ENCODE data around the gene CXorf38.
"Not testable (repeated sequence)": the region's sequence is repeated elsewhere in the genome, so short reads cannot be mapped to it uniquely, and the experiment has no call there.

The CXorf38 gene

DNA sequence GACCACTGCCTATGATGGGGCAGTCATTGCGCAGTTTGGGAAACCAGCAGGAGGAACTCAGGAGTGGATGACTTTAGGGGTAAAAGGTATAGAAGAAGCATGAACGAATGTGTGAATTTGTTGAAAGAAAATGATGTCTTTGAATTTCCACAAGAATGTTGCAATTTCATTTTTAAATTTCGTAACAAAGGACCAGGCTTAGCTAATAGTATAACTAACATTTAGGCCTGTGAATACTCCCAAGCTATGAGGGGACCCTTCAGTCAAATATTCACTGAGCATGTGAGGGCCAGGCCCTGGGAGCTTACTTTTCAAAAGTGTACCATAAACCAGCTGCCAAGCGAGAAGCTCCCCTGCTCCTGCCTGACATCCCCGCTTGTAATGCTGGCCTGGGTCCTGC lies 18.9 kb downstream of the CXorf38 start:
- DNase-seq (ENCODE audit: extremely low read depth in 1 of 2, low read depth in 1 of 2) = no peak

- DNase-seq (ENCODE audit: extremely low read depth in 1 of 2, low read depth in 1 of 2) = no peak
These were observed 22.1 kb downstream of the CXorf38 start for GRCh38 chrX:40625294-40625693.

GRCh38 chrX:40623665-40624064 lies 23.7 kb downstream of the CXorf38 start:
- DNase-seq (ENCODE audit: extremely low read depth in 1 of 2, low read depth in 1 of 2) = no peak

DNA sequence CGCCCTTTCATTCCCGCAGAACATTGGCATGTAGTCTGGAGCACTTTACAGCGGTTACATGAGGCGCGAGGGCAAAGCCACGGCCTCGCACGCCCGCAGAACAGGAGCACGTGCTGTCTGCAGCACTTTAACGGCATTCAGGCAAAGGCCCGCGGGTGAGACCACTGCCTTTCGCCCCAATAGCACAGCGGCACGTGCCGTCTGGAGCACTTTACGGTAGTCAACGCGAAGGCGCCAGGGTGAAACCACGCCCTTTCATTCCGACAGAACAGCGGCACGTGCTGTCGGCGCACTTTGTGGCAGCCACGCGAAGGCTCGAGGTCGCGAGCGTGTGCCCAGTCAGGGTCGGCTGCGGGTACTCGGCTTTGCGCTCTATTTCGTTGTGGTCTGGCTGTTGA lies 24.2 kb downstream of the CXorf38 start, which contains the start of gene MPC1L:
Gene MPC1L, plus strand, starts transcription at position 290 of the 398 bp plus-strand sequence. CDS start 138 bp downstream, outside the sequence.
- DNase-seq (ENCODE audit: extremely low read depth in 1 of 2, low read depth in 1 of 2) = no peak

DNA sequence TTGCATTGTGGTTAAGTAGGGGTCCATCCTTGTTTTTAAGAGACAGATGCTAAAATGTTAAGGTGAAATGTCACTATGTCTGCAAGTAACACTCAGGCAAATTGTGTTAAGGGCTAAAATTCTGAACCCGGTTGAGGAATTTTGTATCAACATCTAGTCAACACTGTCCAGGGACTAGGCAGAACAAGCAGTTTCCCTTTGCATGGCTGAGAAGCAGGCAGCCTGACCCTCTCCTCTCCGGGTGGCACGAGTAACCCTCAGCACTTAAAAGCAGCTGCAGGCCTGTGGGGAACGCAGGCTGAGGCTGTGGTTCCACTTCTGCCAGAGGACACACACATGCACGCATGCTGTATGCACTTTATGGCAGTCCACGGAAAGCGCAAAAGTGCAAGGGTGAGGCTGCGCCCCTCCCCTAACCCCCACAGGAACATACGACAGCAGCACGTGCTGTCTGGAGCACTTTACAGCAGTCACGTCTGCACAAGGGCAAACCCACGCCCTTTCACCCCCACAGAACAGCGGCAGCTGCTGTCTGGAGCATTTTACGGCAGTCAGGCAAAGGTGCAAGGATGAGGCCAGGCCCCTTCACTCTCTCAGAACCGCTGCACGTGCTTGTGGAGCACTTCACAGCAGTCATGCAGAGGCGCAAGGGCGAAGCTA lies 24.8 kb downstream of the CXorf38 start:
- no peak for DNase-seq (ENCODE audit: extremely low read depth in 1 of 2, low read depth in 1 of 2)

DNA sequence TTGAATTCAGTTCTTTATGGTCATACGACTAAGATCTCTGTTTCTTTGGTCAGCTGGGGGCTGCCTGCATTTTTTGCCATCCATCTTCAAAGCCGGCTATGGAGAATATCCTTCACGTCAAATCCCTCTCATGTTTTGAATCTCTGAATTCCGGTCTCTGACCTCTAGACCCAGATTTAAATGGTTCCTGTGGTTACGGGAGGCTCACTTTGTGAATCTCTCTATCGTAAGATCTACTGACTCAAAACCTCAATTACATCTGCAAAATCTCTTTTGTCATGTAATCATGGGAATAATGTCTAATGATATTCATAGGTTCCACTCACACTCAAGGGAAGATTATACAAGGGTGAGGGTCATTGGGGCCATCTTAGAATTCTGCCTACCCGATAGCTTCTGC lies 29.8 kb downstream of the CXorf38 start:
- DNase-seq (ENCODE audit: extremely low read depth in 1 of 2, low read depth in 1 of 2) = no peak

DNA sequence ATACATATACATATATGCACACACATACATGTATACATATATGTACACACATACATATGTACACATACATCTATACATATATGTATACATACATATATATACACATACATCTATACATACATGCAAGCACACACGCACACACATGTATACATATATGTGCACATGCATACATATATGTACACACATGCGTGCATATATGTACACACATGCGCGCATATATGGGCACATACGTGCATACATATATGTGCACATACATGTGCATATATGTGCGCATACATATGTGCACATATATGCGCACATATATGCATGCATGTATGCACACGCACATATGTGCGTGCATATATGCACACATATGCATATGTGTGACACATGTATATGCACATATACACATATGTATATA lies 31.4 kb downstream of the CXorf38 start:
- no peak for DNase-seq (ENCODE audit: extremely low read depth in 1 of 2, low read depth in 1 of 2)

DNA sequence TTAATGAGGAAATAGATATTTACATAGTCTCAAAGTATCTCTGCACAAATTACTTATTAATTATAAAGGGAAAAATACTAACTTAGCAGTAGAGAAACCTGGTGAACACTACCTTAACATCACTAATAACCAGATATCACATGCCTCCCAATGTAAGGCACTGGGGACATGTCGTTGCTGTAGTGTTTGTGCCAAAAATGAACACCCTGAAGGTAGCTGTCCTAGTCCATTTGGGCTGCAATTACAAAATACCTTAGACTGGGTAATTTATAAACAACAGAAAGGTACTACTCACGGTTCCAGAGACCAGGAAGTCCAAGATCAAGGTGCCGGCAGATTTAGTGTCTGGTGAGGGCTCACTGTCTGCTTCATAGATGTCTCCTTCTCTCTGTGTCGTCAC lies 34.9 kb downstream of the CXorf38 start:
- DNase-seq (ENCODE audit: extremely low read depth in 1 of 2, low read depth in 1 of 2) = no peak

GRCh38 chrX:40607381-40607780 lies 40.0 kb downstream of the CXorf38 start:
- DNase-seq (ENCODE audit: extremely low read depth in 1 of 2, low read depth in 1 of 2) = no peak

GRCh38 chrX:40603446-40603845 lies 43.9 kb downstream of the CXorf38 start:
- no peak for DNase-seq (ENCODE audit: extremely low read depth in 1 of 2, low read depth in 1 of 2)

- peak in 1 of 2 donors; percentile 6 for DNase-seq (ENCODE audit: extremely low read depth in 1 of 2, low read depth in 1 of 2)
These were observed 57.6 kb downstream of the CXorf38 start for GRCh38 chrX:40589616-40590321.

GRCh38 chrX:40587623-40588022 lies 59.7 kb downstream of the CXorf38 start:
- not testable (repeated sequence) for DNase-seq (ENCODE audit: extremely low read depth in 1 of 2, low read depth in 1 of 2)

DNA sequence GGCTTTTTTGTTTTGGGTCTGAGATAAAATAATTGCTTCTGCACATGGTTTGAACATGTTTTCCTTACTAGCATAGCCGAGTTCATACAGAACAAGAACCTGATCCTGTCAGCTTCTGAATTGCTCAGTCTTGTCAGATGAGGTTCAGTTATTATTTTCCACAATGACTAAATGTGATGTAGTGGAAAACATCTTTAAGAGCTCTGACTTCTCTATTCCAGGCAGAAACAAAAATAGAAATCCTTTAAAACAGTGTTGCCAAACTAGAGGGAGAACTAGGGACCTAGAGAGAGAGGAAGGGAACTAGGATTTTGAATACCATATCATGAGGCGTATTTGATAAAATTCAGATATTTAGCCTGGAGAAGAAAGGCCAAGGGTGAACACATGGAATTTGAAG lies 64.5 kb downstream of the CXorf38 start:
- DNase-seq (ENCODE audit: extremely low read depth in 1 of 2, low read depth in 1 of 2) = no peak

DNA sequence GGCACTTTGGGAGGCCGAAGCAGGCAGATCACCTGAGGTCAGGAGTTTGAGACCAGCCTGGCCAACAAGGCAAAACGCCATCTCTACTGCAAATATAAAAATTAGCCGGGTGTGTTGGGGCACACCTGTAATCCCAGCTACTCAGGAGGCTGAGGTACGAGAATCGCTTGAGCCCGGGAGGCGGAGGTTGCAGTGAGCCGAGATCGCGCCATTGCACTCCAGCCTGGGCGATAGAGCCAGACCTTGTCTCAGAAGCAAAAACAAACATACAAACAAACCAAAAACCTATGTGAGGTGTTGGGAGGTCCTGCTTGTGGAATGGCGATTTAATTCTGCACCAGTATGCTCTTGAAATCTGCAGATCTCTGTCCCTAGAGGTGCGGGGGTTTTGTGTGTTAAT lies 65.2 kb downstream of the CXorf38 start:
- DNase-seq (ENCODE audit: extremely low read depth in 1 of 2, low read depth in 1 of 2) = not testable (repeated sequence)

DNA sequence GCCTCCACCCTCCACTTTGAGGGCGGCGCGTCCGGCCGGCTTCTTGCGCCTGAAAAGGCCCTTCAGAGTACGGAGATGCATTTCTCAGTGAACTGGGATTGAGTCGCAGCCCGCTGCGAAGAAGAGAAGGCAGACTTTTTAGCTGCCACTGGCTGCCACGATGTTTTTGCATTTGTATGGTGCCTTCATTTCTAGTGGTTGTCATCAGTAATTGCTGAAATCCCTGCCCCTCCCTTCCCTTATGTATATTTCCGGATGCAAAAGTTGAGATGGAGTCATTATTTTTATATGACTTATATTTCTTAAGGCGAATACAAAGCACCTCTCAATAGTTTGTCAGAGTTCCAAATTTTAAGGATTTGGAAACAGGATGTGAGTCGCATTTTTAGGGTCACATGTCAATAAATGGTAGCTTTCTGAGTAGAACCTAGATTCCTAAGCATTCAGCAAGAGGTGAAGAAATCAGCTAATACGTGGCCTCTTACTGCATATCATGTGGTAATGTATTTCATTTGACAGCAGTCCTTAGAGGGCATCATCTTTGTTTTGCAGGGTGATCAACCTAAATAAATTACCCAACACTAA lies 65.9 kb downstream of the CXorf38 start:
- no peak for DNase-seq (ENCODE audit: extremely low read depth in 1 of 2, low read depth in 1 of 2)

- DNase-seq (ENCODE audit: extremely low read depth in 1 of 2, low read depth in 1 of 2) = peak; percentile 71 to 87
These were observed 66.6 kb downstream of the CXorf38 start, which contains the start of gene ATP6AP2 for GRCh38 chrX:40580537-40581335. Gene ATP6AP2 (plus strand): TSS chrX:40580970. CDS start chrX:40581066, 96 bp downstream.

DNA sequence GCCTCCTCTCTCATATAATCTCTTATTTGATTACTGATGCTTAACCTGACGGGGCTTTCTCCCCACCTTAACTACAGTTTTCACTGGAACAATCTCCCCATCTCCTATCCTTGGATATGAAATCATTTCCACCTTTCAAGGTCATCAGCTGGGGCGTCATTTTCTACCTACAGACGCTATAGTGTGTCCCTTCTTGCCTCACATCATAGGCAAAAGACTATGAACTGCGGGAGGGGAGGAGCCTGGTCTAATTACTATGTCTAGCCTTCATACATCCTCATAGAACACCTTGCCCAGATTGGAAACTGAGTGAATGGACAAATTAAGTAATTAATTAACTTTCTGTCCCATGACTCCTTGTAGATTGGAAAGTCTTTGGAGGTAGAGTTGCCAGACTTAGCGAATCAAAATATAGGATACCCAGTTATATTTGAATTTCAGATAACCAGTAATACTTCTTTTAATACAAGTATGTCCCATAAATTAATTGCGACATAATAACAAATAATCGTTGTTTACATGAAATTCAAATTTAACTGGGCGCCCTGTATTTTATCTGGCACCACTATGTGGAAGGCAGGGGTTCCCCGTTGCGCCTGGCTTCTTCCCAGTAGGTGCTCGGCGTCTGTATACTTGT lies 67.3 kb downstream of the CXorf38 start:
- no peak for DNase-seq (ENCODE audit: extremely low read depth in 1 of 2, low read depth in 1 of 2)

DNA sequence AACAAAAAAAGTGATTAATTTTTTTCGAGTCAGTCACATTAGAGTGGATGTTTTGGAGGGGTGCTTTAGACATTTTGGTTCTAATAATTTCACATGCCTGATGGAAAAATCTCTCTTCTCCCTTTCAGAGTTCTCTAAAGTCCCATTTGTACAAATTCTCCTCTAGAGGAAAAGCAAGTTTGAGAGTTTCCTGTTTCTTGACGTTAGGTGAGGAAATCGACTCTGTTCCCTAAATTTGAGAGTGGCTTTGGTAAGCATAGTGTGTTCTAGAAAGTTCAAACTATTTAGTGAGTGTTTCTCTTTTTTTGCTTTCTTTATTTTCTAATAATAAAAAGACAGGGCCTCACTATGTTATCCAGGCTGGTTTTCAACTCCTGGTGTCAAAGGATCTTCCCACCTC lies 68.2 kb downstream of the CXorf38 start:
- no peak for DNase-seq (ENCODE audit: extremely low read depth in 1 of 2, low read depth in 1 of 2)

GRCh38 chrX:40578039-40578695 lies 69.2 kb downstream of the CXorf38 start:
- DNase-seq (ENCODE audit: extremely low read depth in 1 of 2, low read depth in 1 of 2) = no peak
